OCI-LY1 (cell line): ENCODE measurements around the gene ZNF646.

Experiments used
- CTCF ChIP-seq: fragments of 200-600 bp; sonication (generic), shearing (Covaris generic); IDR thresholded peaks from 2 replicates; pipeline ENCODE4 v1.5.1; 2017; ENCODE audit warnings: mild to moderate bottlenecking, antibody characterized with exemption, low read length, moderate library complexity, mixed read lengths
- EZH2 ChIP-seq: fragments of 200-600 bp; sonication (generic), shearing (Covaris generic); IDR thresholded peaks from 2 replicates; pipeline ENCODE4 v1.8.0; 2017; ENCODE audit warnings: borderline replicate concordance, mixed run types, mild to moderate bottlenecking, antibody characterized with exemption, low read length, moderate library complexity, mixed read lengths

- TF ChIP-seq CTCF: no peak
- no peak for TF ChIP-seq EZH2
Observed at GRCh38 chr16:31085873-31086628, 11.8 kb downstream of the ZNF646 start.
